Measurements from ENCODE around the gene HNRNPUL1. TPM values are rescaled to one million over a fixed set of nuclear protein-coding genes. Genes with fewer than 3 reads are reported as not detected.

HNRNPUL1 gene
- total and polyA plus RNA-seq, 9 of the 15 experiments (the other 6 are each of a cell fraction or from before 2014, with no cell fraction given) = 7.3 to 211 (median 85.0) TPM

- TF ChIP-seq ZBTB2 (IDR thresholded peaks at IDR 0.05) (no peak), POLR3A (IDR thresholded peaks at IDR 0.05; ENCODE audit: borderline replicate concordance, extremely low read depth, insufficient read depth, insufficient read length) (no peak), RBBP5 (IDR thresholded peaks at IDR 0.05; ENCODE audit: borderline replicate concordance, insufficient read depth, low read length, poor library complexity, severe bottlenecking) (peak; percentile 9), NR1H2 (CRISPR knock-in tag; IDR thresholded peaks at IDR 0.05) (no peak), NONO (IDR thresholded peaks at IDR 0.05; ENCODE audit: low read depth in 2 of 2, low read length in 1 of 2) (no peak), WHSC1 (IDR thresholded peaks at IDR 0.05; ENCODE audit: low read length) (no peak), MAZ (CRISPR knock-in tag; conservative IDR thresholded peaks at IDR 0.05 in 1 of 2, IDR thresholded peaks at IDR 0.05 in 1 of 2) (0 out of 4 replicates have a peak, but pooled peaks of 1 of the 2 experiments have one; percentile 17), DIDO1 (tag; IDR thresholded peaks at IDR 0.05; ENCODE audit: low read depth) (no peak), POLR2A (conservative IDR thresholded peaks at IDR 0.05) (no peak), STAG1 (CRISPR knock-in tag; IDR thresholded peaks at IDR 0.05; ENCODE audit: borderline replicate concordance) (no peak), ELF1 (tag; IDR thresholded peaks at IDR 0.05) (no peak), USF2 (CRISPR knock-in tag; IDR thresholded peaks at IDR 0.05) (no peak), RFX5 (IDR thresholded peaks at IDR 0.05; ENCODE audit: low read depth, low read length) (no peak), ZBTB11 (CRISPR knock-in tag; IDR thresholded peaks at IDR 0.05) (peak in 1 of 3 experiments; percentile 71; a peak in 2 of 6 replicates), PKNOX1 (IDR thresholded peaks at IDR 0.05) (no peak), ILK (tag; IDR thresholded peaks at IDR 0.05; ENCODE audit: borderline replicate concordance, low read depth) (no peak), MLLT1 (IDR thresholded peaks at IDR 0.05) (0 out of 4 replicates have a peak, but pooled peaks of 1 of the 2 experiments have one; percentile 58), ZNF589 (CRISPR knock-in tag; IDR thresholded peaks at IDR 0.05; ENCODE audit: low read depth) (no peak)
Measured at GRCh38 chr19:41265395-41266153, 1.4 kb downstream of the HNRNPUL1 start (continued).

Data from K562 (cell line).